Endothelial cell of umbilical vein (primary cell): Measurements from ENCODE around the gene RAB11B. TPM values are rescaled to one million over a fixed set of nuclear protein-coding genes. Genes with fewer than 3 reads are reported as not detected.
A peak's percentile ranks its signal among the peaks of the same experiment; 100 is the strongest.
"Not testable (repeated sequence)": the region's sequence is repeated elsewhere in the genome, so short reads cannot be mapped to it uniquely, and the experiment has no call there.

Experiments
- BruUV-seq: library from RNA; stranded (reverse); fragments of 400-500 nt; replicated peaks from 2 replicates; lab custom pipeline; 2021; lab: Mats Ljungman, UMichigan
- CTCF ChIA-PET: fragments of 300-600, 350-600 bp; sonication (Branson Sonifier 250); formaldehyde crosslinking; loops from one replicate; lab custom pipeline; 2021; ENCODE audit warnings: antibody characterized with exemption, inconsistent platforms; lab: Charles Lee
- POLR2A ChIA-PET: fragments of 300-600, 350-600 bp; sonication (Branson Sonifier 250); formaldehyde crosslinking; loops from one replicate; lab custom pipeline; 2021; ENCODE audit warnings: antibody characterized with exemption, inconsistent platforms; lab: Charles Lee
- DNase-seq: peaks from one replicate; pipeline ENCODE4 v3.0.0-alpha.2; 2011; ENCODE audit warnings: low read depth, low spot score
- FAIRE-seq: peaks from 2 replicates; lab custom pipeline; 2011; peaks lifted over from hg19 to GRCh38; lab: Jason Lieb, UNC
- H2AFZ ChIP-seq: 2 replicates; pipeline ENCODE4 v1.6.0; 2012; ENCODE audit warnings: low read depth, low read length, control low read depth, inconsistent platforms
- H3K27ac ChIP-seq: 2 replicates; pipeline ENCODE4 v1.5.1; 2011; ENCODE audit warnings: low read depth, mild to moderate bottlenecking, control low read depth, low read length, moderate library complexity; ENCODE audit not compliant: insufficient read depth
- H3K27me3 ChIP-seq, 2 experiments: 2 replicates each; pipeline versions ENCODE4 v1.6.0 to v1.6.1; 2011; ENCODE audit warnings: low read length in 2 of 2, mixed read lengths in 1 of 2; ENCODE audit not compliant: control insufficient read depth in 2 of 2, insufficient read depth in 2 of 2
- H3K36me3 ChIP-seq, 2 experiments: 2 replicates in 1 of 2; 3 replicates in 1 of 2; pipeline ENCODE4 v1.5.1; 2011; ENCODE audit warnings: low read length in 2 of 2, mild to moderate bottlenecking in 1 of 2, moderate library complexity in 1 of 2; ENCODE audit not compliant: control insufficient read depth in 2 of 2, insufficient read depth in 2 of 2; ENCODE audit errors: extremely low read depth in 1 of 2
- H3K4me1 ChIP-seq: 3 replicates; pipeline ENCODE4 v1.5.1; 2011; ENCODE audit warnings: mild to moderate bottlenecking, low read length; ENCODE audit not compliant: control insufficient read depth, insufficient read depth; ENCODE audit errors: extremely low read depth
- H3K4me2 ChIP-seq: 2 replicates; pipeline ENCODE4 v1.6.1; 2011; ENCODE audit warnings: low read length, control low read depth, mixed read lengths; ENCODE audit not compliant: insufficient read depth
- H3K4me3 ChIP-seq, 3 experiments: fragments of 200-600 bp in 1 of 3; sonication (generic), shearing (Covaris generic) in 1 of 3; replicated peaks in 1 of 3; 2 replicates each; pipeline ENCODE4 v1.5.1; 2011 to 2016; ENCODE audit warnings: control low read depth in 3 of 3, low read length in 3 of 3, mild to moderate bottlenecking in 2 of 3, inconsistent platforms in 1 of 3, low read depth in 1 of 3, moderate library complexity in 1 of 3; ENCODE audit not compliant: insufficient read depth in 1 of 3
- H3K79me2 ChIP-seq: 2 replicates; pipeline ENCODE4 v1.6.0; 2012; ENCODE audit warnings: low read length, inconsistent platforms; ENCODE audit not compliant: control insufficient read depth, insufficient read depth
- H3K9ac ChIP-seq: replicated peaks from 2 replicates; pipeline ENCODE3; 2011; ENCODE audit warnings: low read length, control low read depth; ENCODE audit not compliant: insufficient read depth; ENCODE audit errors: extremely low read depth
- H3K9me1 ChIP-seq: replicated peaks from 3 replicates; pipeline ENCODE4 v1.6.0; 2011; ENCODE audit warnings: mild to moderate bottlenecking, low read length; ENCODE audit not compliant: control insufficient read depth, insufficient read depth; ENCODE audit errors: extremely low read depth
- H3K9me3 ChIP-seq: replicated peaks from 2 replicates; pipeline ENCODE4 v1.5.1; 2012; ENCODE audit warnings: low read length, inconsistent platforms; ENCODE audit not compliant: control insufficient read depth, insufficient read depth
- H4K20me1 ChIP-seq: replicated peaks from 2 replicates; pipeline ENCODE3; 2011; ENCODE audit warnings: mild to moderate bottlenecking, low read length; ENCODE audit not compliant: control insufficient read depth, insufficient read depth; ENCODE audit errors: extremely low read depth
- CTCF ChIP-seq, 2 donors: IDR thresholded peaks; 1 replicate in 1 of 2; 2 replicates in 1 of 2; pipeline ENCODE4 v1.5.1; 2011; ENCODE audit warnings: low read length in 2 of 2, mild to moderate bottlenecking in 2 of 2, moderate library complexity in 2 of 2, control low read depth in 1 of 2, inconsistent platforms in 1 of 2, low read depth in 1 of 2; ENCODE audit not compliant: insufficient read depth in 1 of 2; ENCODE audit errors: extremely low read depth in 1 of 2
- EZH2 ChIP-seq: IDR thresholded peaks from 2 replicates; pipeline ENCODE4 v1.6.1; 2012; ENCODE audit warnings: borderline replicate concordance, low read depth, mild to moderate bottlenecking, moderate library complexity, low read length, inconsistent platforms; ENCODE audit not compliant: severe bottlenecking
- FOS ChIP-seq: IDR thresholded peaks from 2 replicates; pipeline ENCODE4 v1.6.1; 2011; ENCODE audit warnings: mild to moderate bottlenecking, low read length, moderate library complexity, borderline replicate concordance; ENCODE audit not compliant: insufficient read depth
- GATA2 ChIP-seq: IDR thresholded peaks from 2 replicates; pipeline ENCODE4 v1.7.0; 2011; ENCODE audit warnings: low read depth, mild to moderate bottlenecking, moderate library complexity, mixed read lengths, low read length; ENCODE audit not compliant: insufficient read length, insufficient read depth
- JUN ChIP-seq: IDR thresholded peaks from 2 replicates; pipeline ENCODE4 v1.6.1; 2011; ENCODE audit warnings: borderline replicate concordance, low read depth; ENCODE audit not compliant: insufficient read length, insufficient read depth
- MAX ChIP-seq: IDR thresholded peaks from 2 replicates; pipeline ENCODE4 v1.6.1; 2011; ENCODE audit not compliant: insufficient read depth, insufficient read length
- MYC ChIP-seq: IDR thresholded peaks from one replicate; pipeline ENCODE4 v1.6.1; 2011; ENCODE audit warnings: mild to moderate bottlenecking, low read depth, low read length
- POLR2A ChIP-seq: IDR thresholded peaks from 2 replicates; pipeline ENCODE4 v1.6.1; 2012; ENCODE audit warnings: low read depth, mild to moderate bottlenecking, control low read depth, low read length
- POLR2AphosphoS5 ChIP-seq: IDR thresholded peaks from 2 replicates; pipeline ENCODE4 v1.6.1; 2012; ENCODE audit warnings: low read depth, mild to moderate bottlenecking, control low read depth, low read length, moderate library complexity; ENCODE audit not compliant: insufficient read depth
- dilution Hi-C: fragments of 300-500 bp; cut with MboI; formaldehyde crosslinking; loops from one replicate; pipeline ENCODE4 v1.15.0; 2019; ENCODE audit warnings: low sequenced_read_pairs; ENCODE audit not compliant: extremely low pct_ligation_motif_present
- intact Hi-C: fragments of 100-400 bp; cut with micrococcal nuclease; formaldehyde crosslinking; loops from one replicate; pipeline ENCODE4 v1.10.0; 2022
- polyA plus RNA-seq, 4 experiments: library from polyadenylated mRNA; depleted of rRNA in 3 of 4; stranded (reverse) in 3 of 4; unstranded in 1 of 4; fragments of >200 nt; gene quantifications; 2 replicates each; pipeline versions ENCODE4 v1.2.1 to v1.2.3, GENCODE V29; 2011 to 2012; ENCODE audit warnings: missing spikeins in 1 of 4
- total RNA-seq: library from RNA; stranded (reverse); gene quantifications from 2 replicates; pipeline ENCODE4 v1.2.3, GENCODE V29; 2021

RAB11B gene
- total and polyA plus RNA-seq, 2 donors (not counting 3 experiments of a cell fraction or from before 2014, with no cell fraction given), result 74.1 to 99.8 TPM

GRCh38 chr19:8343483-8343844 lies 46.7 kb upstream of the RAB11B start:
- Histone ChIP-seq H3K36me3 (no peaks in the 10 kb centered on the region), H2AFZ (peak overlapping the region; percentile 21), H3K27me3 (no peaks in the 10 kb centered on the region), H3K9me3 (no peaks in the 10 kb centered on the region), H3K4me2 (no peak overlapping the region), H3K9me1 (no peaks in the 10 kb centered on the region), H3K4me3 (peak overlapping the region in 1 of 3 experiments; percentile 52), H3K79me2 (no peaks in the 10 kb centered on the region), H3K9ac (no peak overlapping the region), H4K20me1 (no peaks in the 10 kb centered on the region), H3K4me1 (peaks cover 26% of the 10 kb centered on the region), H3K27ac (no peak overlapping the region)
- dilution Hi-C loops (no loop called here), intact Hi-C loops (loop anchor here (2.0 kb wide), 2 partner anchors 23 to 35 kb away; partner anchors contain the start of genes CD320, NDUFA7 and RPS28)
- DNase-seq (no peak), FAIRE-seq (no peak)
- CTCF ChIA-PET, result interaction anchor here (0.6 to 3.5 kb wide), 4 partner anchors 11 to 400 kb away, joined by 3 to 20 read pairs (median 4); partner anchors contain the start of genes MARCHF2 and TIMM44
- no TSS peak for BruUV-seq
- POLR2A ChIA-PET, result interaction anchor here (0.5 to 1.8 kb wide), 3 partner anchors 11 to 47 kb away, joined by 4 to 8 read pairs (median 4); partner anchors contain the start of gene RAB11B
- TF ChIP-seq JUN (no peak), POLR2A (no peak), FOS (no peak), EZH2 (no peak), MAX (no peak), CTCF (IDR thresholded peaks at IDR 0.05; ENCODE audit: extremely low read depth in 1 of 2, insufficient read depth in 1 of 2, low read depth in 1 of 2, low read length in 2 of 2) (no peak), MYC (no peak), POLR2AphosphoS5 (no peak), GATA2 (no peak)

GRCh38 chr19:8349629-8350372 lies 40.4 kb upstream of the RAB11B start:
- CTCF ChIA-PET, result interaction anchor here (0.6 to 1.0 kb wide), 3 partner anchors 10 to 105 kb away, joined by 4 to 5 read pairs (median 5); partner anchors contain the start of gene ANGPTL4
- not testable (repeated sequence) for FAIRE-seq

More at GRCh38 chr19:8349629-8350372, 40.4 kb upstream of the RAB11B start:
- H3K79me2 ChIP-seq, H4K20me1 ChIP-seq, H3K4me1 ChIP-seq, H2AFZ ChIP-seq, BruUV-seq, H3K9me1 ChIP-seq, H3K9ac ChIP-seq, H3K27me3 ChIP-seq, intact Hi-C loops, H3K27ac ChIP-seq, H3K9me3 ChIP-seq, dilution Hi-C loops, POLR2A ChIA-PET, H3K4me3 ChIP-seq, DNase-seq, H3K4me2 ChIP-seq, H3K36me3 ChIP-seq: not testable (repeated sequence)
